GM21423 (cell line): ENCODE measurements around the gene CLASRP.

Experiments used
- ATAC-seq: cut with Tn5 transposase; IDR thresholded peaks from one replicate; pipeline ENCODE4 v1.9.1; 2021; ENCODE audit warnings: mild to moderate bottlenecking, moderate library complexity; ENCODE audit not compliant: unreplicated experiment

The CLASRP gene

GRCh38 chr19:45019187-45019586 is 19.7 kb upstream of the CLASRP start:
- ATAC-seq = no peak

GRCh38 chr19:45020071-45020470 is 18.8 kb upstream of the CLASRP start:
- no peak for ATAC-seq

DNA sequence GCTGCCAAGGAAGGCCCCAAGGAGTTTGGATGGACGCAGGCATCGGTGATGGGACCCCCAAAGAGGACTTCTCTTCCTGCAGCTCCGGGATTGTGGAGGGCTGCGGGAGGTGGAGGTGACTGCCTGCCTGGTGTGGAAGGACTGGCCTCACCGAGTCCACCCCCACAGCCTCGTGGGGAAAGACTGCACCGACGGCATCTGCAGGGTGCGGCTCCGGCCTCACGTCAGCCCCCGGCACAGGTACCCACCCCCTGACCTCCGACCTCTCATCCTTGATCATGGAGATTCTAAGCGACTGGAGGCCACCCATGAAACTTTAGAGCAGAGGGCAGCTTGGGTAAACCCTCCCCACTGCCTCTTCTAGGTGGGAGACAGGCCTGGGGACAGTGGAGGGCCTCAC is 16.9 kb upstream of the CLASRP start:
- no peak for ATAC-seq

GRCh38 chr19:45023048-45023447 is 15.8 kb upstream of the CLASRP start:
- ATAC-seq = no peak

DNA sequence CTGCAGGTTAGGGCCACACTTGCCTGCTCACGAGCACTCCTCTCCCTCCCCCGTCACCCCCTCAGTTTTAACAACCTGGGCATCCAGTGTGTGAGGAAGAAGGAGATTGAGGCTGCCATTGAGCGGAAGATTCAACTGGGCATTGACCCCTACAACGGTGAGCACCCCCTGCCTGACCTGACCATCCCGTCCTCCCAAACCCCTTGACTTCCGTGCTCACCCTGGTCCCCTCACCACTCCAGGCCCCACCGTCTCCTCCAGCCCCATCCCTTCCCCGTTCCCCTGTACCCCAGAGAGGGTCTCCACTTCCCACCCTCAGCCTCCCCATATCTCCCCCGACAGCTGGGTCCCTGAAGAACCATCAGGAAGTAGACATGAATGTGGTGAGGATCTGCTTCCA is 13.6 kb upstream of the CLASRP start:
- no peak for ATAC-seq

- no peak for ATAC-seq
Measured at GRCh38 chr19:45027371-45027770, 11.5 kb upstream of the CLASRP start.

GRCh38 chr19:45030825-45031224 is 8.0 kb upstream of the CLASRP start:
- no peak for ATAC-seq

DNA sequence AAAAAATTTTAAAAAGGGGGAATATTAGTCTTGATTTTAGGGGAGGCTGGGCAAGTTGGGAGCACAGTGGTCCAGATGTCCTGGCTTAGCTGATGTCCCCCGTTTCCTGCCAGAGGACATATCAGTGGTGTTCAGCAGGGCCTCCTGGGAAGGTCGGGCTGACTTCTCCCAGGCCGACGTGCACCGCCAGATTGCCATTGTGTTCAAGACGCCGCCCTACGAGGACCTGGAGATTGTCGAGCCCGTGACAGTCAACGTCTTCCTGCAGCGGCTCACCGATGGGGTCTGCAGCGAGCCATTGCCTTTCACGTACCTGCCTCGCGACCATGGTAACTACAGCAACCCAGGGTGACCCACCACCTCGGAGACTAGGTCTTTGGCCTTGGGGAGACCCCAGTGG is 6.4 kb upstream of the CLASRP start:
- no peak for ATAC-seq

DNA sequence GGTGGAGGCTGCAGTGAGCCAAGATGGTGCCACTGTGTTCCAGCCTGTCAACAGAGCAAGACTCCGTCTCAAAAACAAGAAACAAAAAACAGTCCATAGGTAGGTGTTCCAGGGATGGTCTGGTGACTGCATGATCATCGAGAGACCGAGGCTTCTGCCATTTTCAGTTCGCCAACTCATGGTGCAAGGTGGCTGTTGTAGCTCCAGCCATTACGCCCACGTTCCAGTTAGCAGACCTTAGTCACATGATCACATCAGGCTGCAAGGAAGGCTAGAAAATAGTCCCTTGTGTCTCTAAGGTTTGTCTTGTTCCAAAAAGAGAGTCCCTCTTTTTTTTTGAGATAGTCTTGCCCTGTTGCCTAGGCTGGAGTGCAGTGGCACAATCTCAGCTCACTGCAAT is 3.1 kb upstream of the CLASRP start:
- no peak for ATAC-seq

- no peak for ATAC-seq
Measured at GRCh38 chr19:45037393-45038169, 1.3 kb upstream of the CLASRP start.

- no peak for ATAC-seq
Measured at GRCh38 chr19:45040059-45040771, 1.4 kb downstream of the CLASRP start.

DNA sequence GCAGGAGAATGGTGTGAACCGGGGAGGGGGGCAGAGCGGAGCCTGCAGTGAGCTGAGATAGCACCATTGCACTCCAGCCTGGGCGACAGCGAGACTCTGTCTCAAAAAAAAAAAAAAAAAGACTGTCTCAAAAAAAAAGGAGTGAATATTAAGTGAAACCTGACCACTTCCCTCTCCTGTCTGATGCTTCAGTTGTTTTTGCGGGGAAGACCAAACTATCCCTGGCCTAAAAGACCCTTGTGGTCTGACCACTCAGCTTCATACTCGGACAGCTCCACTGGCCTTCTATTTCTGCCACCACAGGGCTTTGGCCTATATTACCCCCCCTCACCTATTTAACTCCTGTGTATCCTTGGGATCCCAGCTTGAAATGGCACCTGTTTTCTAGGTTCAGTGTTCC is 2.3 kb downstream of the CLASRP start:
- no peak for ATAC-seq

- ATAC-seq = no peak
Measured at GRCh38 chr19:45045671-45046353, 7.0 kb downstream of the CLASRP start.

- no peak for ATAC-seq
Measured at GRCh38 chr19:45046355-45046754, 7.5 kb downstream of the CLASRP start.

DNA sequence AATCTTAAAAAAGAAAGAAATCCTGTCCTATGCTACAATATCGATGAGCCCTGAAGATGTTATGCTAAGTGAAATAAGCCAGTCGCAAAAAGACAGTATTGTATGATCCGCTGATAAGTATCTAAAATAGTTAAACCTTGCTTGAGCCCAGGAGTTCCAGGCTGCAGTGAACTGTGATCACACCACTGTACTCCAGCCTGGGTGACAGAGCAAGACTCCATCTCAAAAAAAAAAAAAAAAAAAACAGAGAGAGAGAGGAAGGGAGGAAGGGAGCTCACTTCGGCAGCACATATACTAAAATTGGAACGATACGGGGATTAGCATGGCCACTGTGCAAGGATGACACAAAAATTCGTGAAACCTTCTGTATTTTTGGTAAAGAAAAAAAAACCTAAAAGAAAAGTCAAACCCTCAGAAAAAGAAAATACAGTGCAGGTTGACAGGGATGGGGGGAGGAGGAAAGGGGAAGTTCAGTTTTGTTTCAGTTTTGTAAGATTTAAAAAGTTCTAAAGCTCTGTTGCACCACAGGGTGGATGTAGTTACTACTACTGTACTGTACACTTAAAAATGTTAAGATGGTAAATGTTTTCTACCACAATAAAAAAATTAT is 8.4 kb downstream of the CLASRP start:
- ATAC-seq = peak; percentile 60

GRCh38 chr19:45049073-45049736 is 10.4 kb downstream of the CLASRP start:
- no peak for ATAC-seq

DNA sequence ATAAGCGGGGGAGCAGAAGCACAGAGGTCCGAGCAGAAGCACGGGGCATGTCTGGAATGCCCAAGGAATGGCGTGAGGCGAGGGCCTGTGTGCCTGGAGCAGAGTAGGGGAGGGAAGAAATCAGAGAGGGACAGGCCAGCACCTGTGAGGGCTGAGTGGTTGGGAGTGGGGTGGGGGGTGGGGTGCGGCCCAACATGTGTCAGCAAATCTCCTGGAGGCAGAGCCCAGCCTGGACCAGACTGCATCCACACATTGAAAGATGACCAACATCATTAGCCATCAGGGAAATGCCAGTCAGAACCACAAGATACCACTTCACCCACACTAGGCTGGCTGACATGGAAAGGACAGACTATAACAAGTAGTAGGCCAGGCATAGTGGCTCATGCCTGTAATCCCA is 11.2 kb downstream of the CLASRP start:
- ATAC-seq = no peak

DNA sequence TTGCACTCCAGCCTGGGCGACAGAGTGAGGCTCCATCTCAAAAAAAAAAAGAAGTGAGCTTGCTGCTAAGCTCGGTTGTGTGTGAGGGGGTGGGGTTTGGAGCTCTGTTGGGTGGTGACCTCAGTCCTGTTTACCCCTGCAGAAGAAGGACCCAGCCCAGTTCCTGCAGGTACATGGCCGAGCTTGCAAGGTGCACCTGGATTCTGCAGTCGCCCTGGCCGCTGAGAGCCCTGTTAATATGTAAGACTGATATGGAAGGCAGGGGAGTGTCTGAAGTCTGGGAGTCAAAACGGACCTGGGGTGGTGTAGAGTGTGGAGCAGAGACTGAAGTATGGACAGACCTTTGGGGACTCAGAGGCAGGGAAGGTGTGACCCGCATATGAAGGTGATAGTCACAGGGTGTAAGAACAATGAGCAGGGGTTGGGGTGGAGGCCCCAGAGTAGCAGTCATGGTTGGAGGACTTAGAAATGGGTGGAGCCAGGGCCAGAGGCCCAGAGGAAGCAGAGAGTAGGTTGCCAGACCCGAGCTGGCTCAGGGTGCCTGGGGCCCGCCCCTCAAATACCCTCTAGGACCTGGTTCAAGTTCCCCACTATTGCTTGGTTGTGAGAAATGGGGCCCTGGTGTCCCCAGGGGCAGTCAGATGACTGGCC is 13.2 kb downstream of the CLASRP start:
- no peak for ATAC-seq

DNA sequence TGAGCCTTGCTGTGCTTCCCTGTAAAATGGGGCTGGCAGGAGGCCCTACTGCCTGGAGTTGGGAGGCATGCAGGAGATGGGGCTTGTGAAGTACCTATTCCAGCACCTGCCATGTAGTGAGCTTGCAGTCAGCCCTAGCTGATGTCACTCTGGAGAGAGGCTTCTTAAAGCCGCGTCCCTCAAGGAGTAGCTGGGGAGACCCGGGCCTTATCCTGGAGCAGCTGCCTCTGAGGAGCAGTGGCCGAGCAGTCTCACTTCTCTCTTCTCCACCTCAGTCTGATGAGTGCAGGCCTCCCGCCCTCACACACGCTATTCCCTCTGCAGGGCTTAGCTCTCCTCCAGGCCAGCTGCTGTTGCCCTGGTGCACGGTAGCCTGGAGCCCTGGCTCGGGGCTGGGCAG is 18.0 kb downstream of the CLASRP start:
- ATAC-seq = no peak

- ATAC-seq = no peak
Measured at GRCh38 chr19:45057444-45057843, 18.6 kb downstream of the CLASRP start.
